ENCODE data around the gene TRDMT1. TPM values are rescaled to one million over a fixed set of nuclear protein-coding genes. Genes with fewer than 3 reads are reported as not detected.
A peak's percentile ranks its signal among the peaks of the same experiment; 100 is the strongest.

TRDMT1 gene
- total RNA-seq, 1 donor from 2014 or later: 4.2 TPM

GRCh38 chr10:17237915-17238444, 36.5 kb upstream of the TRDMT1 start:
- Mint-ChIP-seq H3K4me3 (ENCODE audit: low read depth) (no peak overlapping the region), H3K9me3 (no peaks in the 10 kb centered on the region), H3K4me1 (ENCODE audit: low read depth) (peaks cover 20% of the 10 kb centered on the region), H3K27ac (no peak overlapping the region), H3K27me3 (ENCODE audit: low read depth) (no peaks in the 10 kb centered on the region), H3K36me3 (ENCODE audit: low read depth) (peaks cover 49% of the 10 kb centered on the region)
- intact Hi-C loops (cut with micrococcal nuclease): no loop called here
- no peak for DNase-seq (ENCODE audit: low spot score)

GRCh38 chr10:17237149-17237527, 35.7 kb upstream of the TRDMT1 start:
- Mint-ChIP-seq H3K4me3 (ENCODE audit: low read depth) (no peak overlapping the region), H3K27me3 (ENCODE audit: low read depth) (no peaks in the 10 kb centered on the region), H3K27ac (no peak overlapping the region), H3K9me3 (no peaks in the 10 kb centered on the region), H3K4me1 (ENCODE audit: low read depth) (peaks cover 25% of the 10 kb centered on the region), H3K36me3 (ENCODE audit: low read depth) (peaks cover 55% of the 10 kb centered on the region)
- no peak for DNase-seq (ENCODE audit: low spot score)
- intact Hi-C loops (cut with micrococcal nuclease): no loop called here

GRCh38 chr10:17236468-17237148, 35.1 kb upstream of the TRDMT1 start:
- Mint-ChIP-seq H3K9me3 (no peaks in the 10 kb centered on the region), H3K27ac (no peak overlapping the region), H3K4me3 (ENCODE audit: low read depth) (no peak overlapping the region), H3K36me3 (ENCODE audit: low read depth) (peaks cover 61% of the 10 kb centered on the region), H3K4me1 (ENCODE audit: low read depth) (peaks cover 31% of the 10 kb centered on the region), H3K27me3 (ENCODE audit: low read depth) (no peaks in the 10 kb centered on the region)
- no peak for DNase-seq (ENCODE audit: low spot score)
- intact Hi-C loops (cut with micrococcal nuclease): no loop called here

- Mint-ChIP-seq H3K27me3 (ENCODE audit: low read depth) (no peaks in the 10 kb centered on the region), H3K4me3 (ENCODE audit: low read depth) (no peak overlapping the region), H3K4me1 (ENCODE audit: low read depth) (peaks cover 41% of the 10 kb centered on the region), H3K36me3 (ENCODE audit: low read depth) (peaks cover 75% of the 10 kb centered on the region), H3K9me3 (no peaks in the 10 kb centered on the region), H3K27ac (no peak overlapping the region)
- DNase-seq (ENCODE audit: low spot score): no peak
- intact Hi-C loops (cut with micrococcal nuclease): no loop called here
These were observed 33.7 kb upstream of the TRDMT1 start for GRCh38 chr10:17235136-17235535.

GRCh38 chr10:17234431-17234945, 33.0 kb upstream of the TRDMT1 start:
- Mint-ChIP-seq H3K9me3 (no peaks in the 10 kb centered on the region), H3K36me3 (ENCODE audit: low read depth) (peaks cover 77% of the 10 kb centered on the region), H3K4me3 (ENCODE audit: low read depth) (no peak overlapping the region), H3K27ac (peak overlapping the region; percentile 66), H3K27me3 (ENCODE audit: low read depth) (no peaks in the 10 kb centered on the region), H3K4me1 (ENCODE audit: low read depth) (peaks cover 41% of the 10 kb centered on the region)
- intact Hi-C loops (cut with micrococcal nuclease): loop anchor here (5.0 kb wide), 1 partner anchor 413 kb away; no protein-coding TSS in a partner anchor
- DNase-seq (ENCODE audit: low spot score): no peak

- DNase-seq (ENCODE audit: low spot score): no peak
- H3K4me1 Mint-ChIP-seq (ENCODE audit: low read depth): peaks cover 41% of the 10 kb centered on the region
- no peaks in the 10 kb centered on the region for H3K27me3 Mint-ChIP-seq (ENCODE audit: low read depth)
- no peak overlapping the region for H3K27ac Mint-ChIP-seq
- intact Hi-C loops (cut with micrococcal nuclease): loop anchor here (5.0 kb wide), 1 partner anchor 414 kb away; no protein-coding TSS in a partner anchor
- no peaks in the 10 kb centered on the region for H3K9me3 Mint-ChIP-seq
- peaks cover 77% of the 10 kb centered on the region for H3K36me3 Mint-ChIP-seq (ENCODE audit: low read depth)
- no peak overlapping the region for H3K4me3 Mint-ChIP-seq (ENCODE audit: low read depth)
These were observed 32.0 kb upstream of the TRDMT1 start for GRCh38 chr10:17233286-17233991.

- H3K4me3 Mint-ChIP-seq (ENCODE audit: low read depth): peak overlapping the region; percentile 89
- H3K27me3 Mint-ChIP-seq (ENCODE audit: low read depth): no peaks in the 10 kb centered on the region
- no peak for DNase-seq (ENCODE audit: low spot score)
- H3K27ac Mint-ChIP-seq: peak overlapping the region; percentile 42
- no peaks in the 10 kb centered on the region for H3K9me3 Mint-ChIP-seq
- peaks cover 48% of the 10 kb centered on the region for H3K4me1 Mint-ChIP-seq (ENCODE audit: low read depth)
- intact Hi-C loops (cut with micrococcal nuclease): loop anchor here (1.0 to 5.0 kb wide), 2 partner anchors 415 kb away; partner anchors contain the start of gene RSU1
- peaks cover 68% of the 10 kb centered on the region for H3K36me3 Mint-ChIP-seq (ENCODE audit: low read depth)
These were observed 30.9 kb upstream of the TRDMT1 start for GRCh38 chr10:17232276-17232960.

- Mint-ChIP-seq H3K4me1 (ENCODE audit: low read depth) (peaks cover 55% of the 10 kb centered on the region), H3K27me3 (ENCODE audit: low read depth) (no peaks in the 10 kb centered on the region), H3K27ac (peak overlapping the region; percentile 98), H3K36me3 (ENCODE audit: low read depth) (peaks cover 64% of the 10 kb centered on the region), H3K4me3 (ENCODE audit: low read depth) (peak overlapping the region; percentile 89), H3K9me3 (no peaks in the 10 kb centered on the region)
- intact Hi-C loops (cut with micrococcal nuclease): loop anchor here (1.0 to 5.0 kb wide), 2 partner anchors 414 to 416 kb away; partner anchors contain the start of gene RSU1
- DNase-seq (ENCODE audit: low spot score): no peak
These were observed 30.3 kb upstream of the TRDMT1 start for GRCh38 chr10:17231788-17232187.

GRCh38 chr10:17229967-17230682, 28.7 kb upstream of the TRDMT1 start:
- Mint-ChIP-seq H3K27me3 (ENCODE audit: low read depth) (peaks cover 2% of the 10 kb centered on the region), H3K4me3 (ENCODE audit: low read depth) (peak overlapping the region; percentile 89), H3K9me3 (no peaks in the 10 kb centered on the region), H3K4me1 (ENCODE audit: low read depth) (peaks cover 60% of the 10 kb centered on the region), H3K27ac (peak overlapping the region; percentile 98), H3K36me3 (ENCODE audit: low read depth) (peaks cover 56% of the 10 kb centered on the region)
- intact Hi-C loops (cut with micrococcal nuclease): loop anchor here (1.0 to 5.0 kb wide), 7 partner anchors 27 to 1427 kb away; partner anchors contain the start of gene PTER
- DNase-seq (ENCODE audit: low spot score): peak; percentile 90

GRCh38 chr10:17229717-17229966, 28.2 kb upstream of the TRDMT1 start:
- no peaks in the 10 kb centered on the region for H3K9me3 Mint-ChIP-seq
- no peak for DNase-seq (ENCODE audit: low spot score)
- intact Hi-C loops (cut with micrococcal nuclease): loop anchor here (2.0 to 5.0 kb wide), 4 partner anchors 85 to 1427 kb away; partner anchors contain the start of gene PTER
- peaks cover 3% of the 10 kb centered on the region for H3K27me3 Mint-ChIP-seq (ENCODE audit: low read depth)
- H3K36me3 Mint-ChIP-seq (ENCODE audit: low read depth): peaks cover 56% of the 10 kb centered on the region
- H3K27ac Mint-ChIP-seq: peak overlapping the region; percentile 98
- peaks cover 58% of the 10 kb centered on the region for H3K4me1 Mint-ChIP-seq (ENCODE audit: low read depth)
- peak overlapping the region; percentile 89 for H3K4me3 Mint-ChIP-seq (ENCODE audit: low read depth)

GRCh38 chr10:17229016-17229716, 27.7 kb upstream of the TRDMT1 start:
- DNase-seq (ENCODE audit: low spot score): peak; percentile 79
- peaks cover 52% of the 10 kb centered on the region for H3K36me3 Mint-ChIP-seq (ENCODE audit: low read depth)
- H3K4me3 Mint-ChIP-seq (ENCODE audit: low read depth): peak overlapping the region; percentile 89
- intact Hi-C loops (cut with micrococcal nuclease): loop anchor here (2.0 to 5.0 kb wide), 4 partner anchors 84 to 1426 kb away; partner anchors contain the start of gene PTER
- H3K4me1 Mint-ChIP-seq (ENCODE audit: low read depth): peaks cover 53% of the 10 kb centered on the region
- H3K9me3 Mint-ChIP-seq: no peaks in the 10 kb centered on the region
- peaks cover 3% of the 10 kb centered on the region for H3K27me3 Mint-ChIP-seq (ENCODE audit: low read depth)
- H3K27ac Mint-ChIP-seq: peak overlapping the region; percentile 98

Data from activated T-helper 2 cell treated with anti-CD3 and anti-CD28 coated beads, Interferon-gamma antibody, Interleukin-2, Interleukin-4, amounts not matched to agents 10 μg/mL and 5 μg/mL and 100 μg/mL, durations not matched to agents 14 hours and 24 hours and 36 hours (primary cell).